Limb (tissue), 2 donors: ENCODE measurements around the gene SH3BP1.

Experiments
- DNase-seq, 2 donors: peaks; one replicate each; pipeline ENCODE4 v3.0.0-alpha.2; 2016; ENCODE audit errors: extremely low spot score in 2 of 2

SH3BP1 gene

GRCh38 chr22:37704645-37705044 is 65.2 kb downstream of the SH3BP1 start:
- DNase-seq = no peak

- DNase-seq = no peak
Measured at GRCh38 chr22:37705205-37705604, 65.7 kb downstream of the SH3BP1 start.
